ENCODE data around the gene STRIT1.
"Not testable (repeated sequence)": the region's sequence is repeated elsewhere in the genome, so short reads cannot be mapped to it uniquely, and the experiment has no call there.

The STRIT1 gene

DNA sequence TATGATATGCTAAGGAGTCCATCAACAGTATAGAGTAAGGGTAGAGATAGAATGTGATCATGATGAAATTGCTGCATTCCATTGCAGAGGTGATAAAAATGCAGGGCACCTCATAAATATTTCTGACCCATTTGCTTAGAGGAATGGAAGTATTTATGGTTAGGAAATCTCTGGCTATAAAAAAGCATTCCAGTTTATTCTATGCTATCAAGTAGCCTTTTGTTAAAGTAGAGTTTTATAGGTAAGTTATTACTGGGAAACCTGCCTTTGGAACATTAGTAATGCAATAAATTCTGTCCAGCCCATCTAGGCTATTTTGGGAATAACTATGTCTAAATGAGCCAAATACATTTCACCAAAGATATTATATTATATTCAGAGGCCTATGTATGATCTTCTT lies 19.8 kb upstream of the STRIT1 start:
- DNase-seq (ENCODE audit: low spot score): no peak

GRCh38 chr3:155312781-155313180 lies 19.3 kb upstream of the STRIT1 start:
- no peak for DNase-seq (ENCODE audit: low spot score)

GRCh38 chr3:155309581-155309980 lies 16.1 kb upstream of the STRIT1 start:
- DNase-seq (ENCODE audit: low spot score): no peak

GRCh38 chr3:155308831-155309230 lies 15.3 kb upstream of the STRIT1 start:
- no peak for DNase-seq (ENCODE audit: low spot score)

DNA sequence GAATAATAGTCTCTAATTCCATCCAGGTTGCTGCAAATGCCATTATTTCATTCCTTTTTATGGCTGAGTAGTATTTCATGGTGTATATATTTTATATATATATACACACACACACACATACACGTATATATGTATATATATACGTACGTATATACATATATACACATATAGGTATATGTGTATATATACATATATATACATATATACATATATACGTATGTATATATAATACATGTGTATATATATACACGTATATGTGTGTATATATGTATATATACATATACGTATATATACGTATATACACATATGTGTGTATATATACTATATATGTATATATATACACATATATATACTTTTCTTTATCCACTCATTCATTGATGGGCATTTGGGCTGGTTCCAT lies 13.7 kb upstream of the STRIT1 start:
- no peak for DNase-seq (ENCODE audit: low spot score)

DNA sequence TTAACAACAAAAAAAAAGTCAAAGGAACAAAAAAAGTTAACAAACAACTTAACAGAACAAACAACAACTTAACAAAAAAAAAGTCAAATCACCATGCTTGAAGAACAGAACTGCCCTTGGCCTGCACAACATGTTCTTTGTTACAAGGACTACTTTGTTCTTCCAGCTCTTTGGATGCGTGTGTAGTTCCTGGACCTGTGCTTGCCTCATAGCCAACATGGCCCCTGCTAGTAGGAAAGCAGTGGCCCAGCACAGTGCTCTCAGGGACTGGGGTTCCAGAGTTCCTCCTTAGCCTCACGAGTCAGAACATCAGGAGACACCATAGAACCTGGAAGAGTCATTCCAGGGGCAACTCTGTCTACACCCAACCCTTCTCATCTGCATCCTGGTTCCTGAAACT lies 10.9 kb upstream of the STRIT1 start:
- no peak for DNase-seq (ENCODE audit: low spot score)

- no peak for DNase-seq (ENCODE audit: low spot score)
These were observed 10.1 kb upstream of the STRIT1 start for GRCh38 chr3:155303540-155304097.

- DNase-seq (ENCODE audit: low spot score): no peak
These were observed 9.4 kb upstream of the STRIT1 start for GRCh38 chr3:155302891-155303290.

DNA sequence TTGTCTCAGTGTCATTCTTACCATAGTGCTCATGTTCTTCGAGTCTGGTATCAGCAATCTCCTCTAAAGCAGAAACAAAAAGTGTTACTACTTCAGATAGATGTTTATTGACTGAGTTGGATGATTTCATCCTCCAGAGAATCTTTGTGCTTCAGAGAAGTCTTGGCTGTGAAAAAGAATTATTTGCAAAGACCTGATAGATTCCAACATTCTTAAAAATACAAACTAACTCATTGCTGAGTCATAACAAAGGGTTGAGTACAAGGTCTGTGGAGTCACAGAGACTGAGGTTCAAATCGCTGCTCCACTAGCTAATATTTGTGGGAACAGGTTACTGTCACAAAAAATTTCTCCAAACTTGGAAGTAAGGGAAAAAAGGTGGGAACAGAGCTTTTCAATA lies 9.0 kb upstream of the STRIT1 start:
- DNase-seq (ENCODE audit: low spot score): no peak

GRCh38 chr3:155297100-155297499 lies 3.6 kb upstream of the STRIT1 start:
- DNase-seq (ENCODE audit: low spot score): no peak

GRCh38 chr3:155296413-155296812 lies 2.9 kb upstream of the STRIT1 start:
- DNase-seq (ENCODE audit: low spot score): no peak

GRCh38 chr3:155292693-155293092 lies 790 bp downstream of the STRIT1 start:
- DNase-seq (ENCODE audit: low spot score): no peak

DNA sequence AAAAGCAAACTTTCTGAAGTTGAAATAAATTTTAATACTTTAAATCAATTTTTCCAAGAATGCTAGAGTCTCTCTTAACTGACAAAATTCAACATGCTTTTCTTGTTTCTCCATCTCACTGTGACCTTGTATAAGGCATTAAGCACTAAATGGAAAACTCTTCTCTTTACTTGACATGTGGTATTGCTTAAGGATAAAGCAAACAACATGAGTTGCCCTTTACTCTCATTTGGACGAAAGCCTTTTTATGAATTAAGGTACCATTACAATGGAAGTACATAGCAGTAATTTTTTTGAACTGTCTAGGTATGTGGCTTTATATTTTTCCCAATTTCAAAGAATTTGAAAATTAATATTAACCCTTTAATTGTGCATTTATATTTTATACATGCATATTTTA lies 1.4 kb downstream of the STRIT1 start:
- DNase-seq (ENCODE audit: low spot score): no peak

- no peak for DNase-seq (ENCODE audit: low spot score)
These were observed 6.7 kb downstream of the STRIT1 start for GRCh38 chr3:155286736-155287135.

GRCh38 chr3:155285936-155286335 lies 7.5 kb downstream of the STRIT1 start:
- no peak for DNase-seq (ENCODE audit: low spot score)

DNA sequence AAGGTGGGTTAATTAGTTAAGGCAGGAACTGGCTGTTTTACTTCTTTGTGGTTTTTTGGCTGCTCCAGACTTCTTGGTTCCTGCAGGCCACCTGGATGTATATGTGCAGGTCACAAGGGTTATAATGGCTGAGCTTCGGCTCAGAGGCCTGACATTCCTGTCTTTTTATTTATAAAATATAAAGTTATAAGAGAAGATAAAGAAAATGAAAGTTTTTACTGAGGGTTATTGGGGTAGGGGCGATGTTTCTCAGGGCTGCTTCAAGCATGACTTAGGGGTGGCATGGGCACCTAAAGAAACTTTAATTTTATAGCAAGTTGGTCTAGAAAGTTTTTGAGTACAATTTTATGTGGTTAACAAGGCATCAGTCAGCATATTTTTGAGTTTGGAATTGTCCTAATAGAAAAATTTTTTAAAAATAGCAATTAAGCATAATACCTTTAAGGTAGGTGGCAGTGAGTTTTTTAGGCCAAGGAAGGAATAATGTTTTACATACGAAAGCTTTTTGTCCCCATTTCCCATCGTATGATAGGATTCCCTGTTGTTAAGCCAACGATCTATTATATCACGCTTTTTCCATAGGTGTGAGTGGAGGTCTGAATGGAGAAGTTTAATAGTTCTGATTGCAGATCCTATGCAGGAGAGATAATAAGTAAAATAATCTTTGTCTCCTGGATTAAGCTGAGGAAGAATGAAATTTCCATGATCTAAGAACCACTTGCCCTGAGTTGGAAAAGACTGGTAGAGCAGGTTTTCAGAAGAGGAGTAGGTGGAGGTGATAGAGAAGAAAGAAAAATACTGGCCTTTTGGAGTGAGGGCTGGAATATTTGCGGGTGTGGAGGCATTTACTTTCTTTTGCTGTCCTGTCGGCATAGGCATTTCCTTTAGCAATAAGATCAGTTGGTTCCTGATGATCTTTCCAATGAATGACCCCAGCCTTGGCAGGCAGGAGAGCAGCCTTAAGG lies 10.1 kb downstream of the STRIT1 start:
- no peak for DNase-seq (ENCODE audit: low spot score)

- DNase-seq (ENCODE audit: low spot score): no peak
These were observed 10.9 kb downstream of the STRIT1 start for GRCh38 chr3:155282385-155283091.

DNA sequence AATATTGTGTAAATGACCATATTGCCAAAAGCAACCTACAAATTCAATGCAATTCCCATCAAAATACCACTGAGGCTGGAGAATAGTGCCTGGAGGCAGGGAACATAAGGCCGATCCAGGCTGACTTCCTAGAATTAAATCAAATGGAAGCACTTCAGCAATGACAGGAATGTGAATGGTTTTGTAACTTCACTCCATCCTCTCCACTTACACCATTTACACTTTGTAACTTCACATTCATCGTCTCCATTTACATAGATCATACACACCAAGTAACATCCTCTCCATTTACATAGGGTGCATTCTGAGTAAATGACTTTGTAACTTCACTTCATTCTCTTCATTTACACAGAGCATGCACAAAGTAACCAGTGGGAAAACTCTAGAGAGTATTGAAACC lies 11.6 kb downstream of the STRIT1 start:
- no peak for DNase-seq (ENCODE audit: low spot score)

GRCh38 chr3:155276089-155276488 lies 17.4 kb downstream of the STRIT1 start:
- not testable (repeated sequence) for DNase-seq (ENCODE audit: low spot score)

DNA sequence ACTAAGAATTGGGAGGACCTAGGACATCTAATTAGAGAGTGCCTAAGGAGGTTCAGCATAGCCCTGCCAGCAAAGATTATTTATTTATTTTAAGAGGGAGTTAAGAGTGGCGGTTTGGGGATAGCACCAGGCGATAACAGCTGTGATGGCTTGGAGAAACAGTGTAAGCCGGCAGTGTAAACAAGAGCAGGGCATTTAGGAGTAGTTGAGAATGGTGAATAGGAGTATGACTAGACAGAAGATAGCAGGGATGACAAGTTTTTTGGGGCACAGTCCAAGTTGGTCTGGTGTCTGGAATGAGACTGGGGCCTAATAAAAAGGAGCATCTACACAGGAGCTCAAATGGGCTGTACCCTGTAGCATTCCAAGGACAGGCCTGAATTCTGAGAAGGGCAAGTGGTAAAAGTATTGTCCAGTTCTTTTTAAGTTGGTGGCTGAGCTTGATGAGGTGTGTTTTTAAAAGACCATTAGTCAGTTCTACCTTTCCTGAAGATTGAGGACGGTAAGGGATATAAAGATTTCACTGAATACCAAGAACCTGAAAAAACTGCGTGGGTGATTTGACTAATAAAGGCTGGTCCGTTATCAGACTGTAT lies 18.2 kb downstream of the STRIT1 start:
- not testable (repeated sequence) for DNase-seq (ENCODE audit: low spot score)

DNA sequence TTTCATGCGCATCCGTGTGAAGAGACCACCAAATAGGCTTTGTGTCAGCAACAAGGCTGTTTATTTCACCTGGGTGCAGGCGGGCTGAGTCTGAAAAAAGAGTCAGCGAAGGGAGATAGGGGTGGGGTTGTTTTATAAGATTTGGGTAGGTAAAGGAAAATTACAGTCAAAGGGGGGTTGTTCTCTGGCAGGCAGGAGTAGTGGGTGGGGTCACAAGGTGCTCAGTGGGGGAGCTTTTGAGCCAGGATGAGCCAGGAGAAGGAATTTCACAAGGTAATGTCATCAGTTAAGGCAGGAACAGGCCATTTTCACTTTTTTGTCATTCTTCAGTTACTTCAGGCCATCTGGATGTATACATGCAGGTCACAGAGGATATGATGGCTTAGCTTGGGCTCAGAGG lies 19.0 kb downstream of the STRIT1 start:
- DNase-seq (ENCODE audit: low spot score): not testable (repeated sequence)

GRCh38 chr3:155271343-155271613 lies 22.2 kb downstream of the STRIT1 start:
- no peak for DNase-seq (ENCODE audit: low spot score)

All from CD4-positive, alpha-beta T cell treated with Interleukin-15 for 4 hours (primary cell).